HUES6 (cell line): ENCODE results near the gene THYN1.

Experiments
- H3K27ac ChIP-seq: 2 replicates; pipeline ENCODE4 v1.7.0; 2013; ENCODE audit warnings: low read depth, mild to moderate bottlenecking, low read length, inconsistent platforms
- H3K27me3 ChIP-seq: 2 replicates; pipeline ENCODE4 v1.6.1; 2013; ENCODE audit warnings: low read length; ENCODE audit not compliant: control insufficient read depth, insufficient read depth
- H3K36me3 ChIP-seq: 2 replicates; pipeline ENCODE4 v1.6.1; 2013; ENCODE audit warnings: low read length; ENCODE audit not compliant: control insufficient read depth, insufficient read depth
- H3K4me1 ChIP-seq: 2 replicates; pipeline ENCODE4 v1.6.1; 2013; ENCODE audit warnings: low read length; ENCODE audit not compliant: control insufficient read depth, insufficient read depth
- H3K4me3 ChIP-seq: 2 replicates; pipeline ENCODE4 v1.5.1; 2013; ENCODE audit warnings: low read depth, low read length
- H3K9ac ChIP-seq: one replicate; pipeline ENCODE4 v1.6.1; 2013; ENCODE audit warnings: mild to moderate bottlenecking, low read length
- H3K9me3 ChIP-seq: 2 replicates; pipeline ENCODE4 v1.6.1; 2013; ENCODE audit warnings: low read depth, low read length; ENCODE audit not compliant: control insufficient read depth, insufficient read depth

THYN1 gene

DNA sequence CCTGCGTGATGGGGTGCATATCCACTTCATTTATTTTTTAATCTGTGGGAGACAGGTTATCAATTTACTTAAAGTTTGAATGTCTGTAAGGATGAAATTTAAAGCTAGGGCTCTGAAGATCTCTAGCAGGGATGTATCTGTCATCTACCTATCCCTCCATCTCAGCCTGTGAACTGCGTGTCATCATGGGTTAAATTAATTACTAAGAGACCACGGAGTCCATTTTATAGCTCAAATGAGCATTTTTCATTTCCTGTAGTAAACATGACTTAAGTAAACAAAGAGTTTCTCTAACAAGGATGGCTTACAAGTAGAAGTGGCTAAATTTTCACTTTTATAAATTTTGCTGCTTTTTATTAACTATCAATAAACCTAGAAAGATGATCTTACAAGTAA, 20.2 kb upstream of the THYN1 start:
- Histone ChIP-seq H3K27ac (no peak overlapping the region; the same call in 1 of the 2 replicates), H3K4me3 (peak overlapping the region; percentile 78), H3K4me1 (peaks cover 52% of the 10 kb centered on the region), H3K9ac (no peak overlapping the region), H3K36me3 (peaks cover 3% of the 10 kb centered on the region; the same call in 1 of the 2 replicates), H3K27me3 (peaks cover 25% of the 10 kb centered on the region), H3K9me3 (peaks cover under 1% of the 10 kb centered on the region; the same call in 1 of the 2 replicates)

- no peaks in the 10 kb centered on the region for H3K36me3 ChIP-seq
- peaks cover 25% of the 10 kb centered on the region for H3K27me3 ChIP-seq
- no peaks in the 10 kb centered on the region for H3K9me3 ChIP-seq
- peak overlapping the region; percentile 9 for H3K9ac ChIP-seq
- H3K27ac ChIP-seq = peak overlapping the region; percentile 5; the same call in 1 of the 2 replicates
- H3K4me3 ChIP-seq = peak overlapping the region; percentile 78
- peaks cover 53% of the 10 kb centered on the region for H3K4me1 ChIP-seq
These were observed 19.5 kb upstream of the THYN1 start for GRCh38 chr11:134272381-134273316.

- Histone ChIP-seq H3K4me3 (no peak overlapping the region), H3K27me3 (peaks cover 21% of the 10 kb centered on the region), H3K4me1 (peaks cover 59% of the 10 kb centered on the region), H3K9ac (no peak overlapping the region), H3K36me3 (no peaks in the 10 kb centered on the region), H3K9me3 (no peaks in the 10 kb centered on the region), H3K27ac (0 out of 2 replicates have a peak overlapping the region, but pooled peaks have one; percentile 5)
These were observed 18.8 kb upstream of the THYN1 start for GRCh38 chr11:134271978-134272377.

GRCh38 chr11:134270250-134270714, 17.1 kb upstream of the THYN1 start:
- Histone ChIP-seq H3K4me3 (no peak overlapping the region), H3K27me3 (peaks cover 10% of the 10 kb centered on the region), H3K9me3 (no peaks in the 10 kb centered on the region), H3K27ac (no peak overlapping the region), H3K9ac (no peak overlapping the region), H3K36me3 (no peaks in the 10 kb centered on the region), H3K4me1 (peaks cover 69% of the 10 kb centered on the region)

GRCh38 chr11:134267966-134268365, 14.8 kb upstream of the THYN1 start:
- Histone ChIP-seq H3K4me3 (no peak overlapping the region), H3K9ac (no peak overlapping the region), H3K27ac (no peak overlapping the region), H3K4me1 (peaks cover 51% of the 10 kb centered on the region), H3K9me3 (no peaks in the 10 kb centered on the region), H3K27me3 (no peaks in the 10 kb centered on the region), H3K36me3 (peaks cover 9% of the 10 kb centered on the region)

- no peak overlapping the region for H3K9ac ChIP-seq
- peaks cover 46% of the 10 kb centered on the region for H3K4me1 ChIP-seq
- no peak overlapping the region for H3K27ac ChIP-seq
- no peaks in the 10 kb centered on the region for H3K9me3 ChIP-seq
- peaks cover 14% of the 10 kb centered on the region for H3K36me3 ChIP-seq
- no peak overlapping the region for H3K4me3 ChIP-seq
- no peaks in the 10 kb centered on the region for H3K27me3 ChIP-seq
These were observed 14.3 kb upstream of the THYN1 start for GRCh38 chr11:134267461-134267860.

- no peak overlapping the region for H3K4me3 ChIP-seq
- peaks cover 41% of the 10 kb centered on the region for H3K4me1 ChIP-seq
- no peaks in the 10 kb centered on the region for H3K9me3 ChIP-seq
- H3K27ac ChIP-seq = no peak overlapping the region
- no peaks in the 10 kb centered on the region for H3K27me3 ChIP-seq
- peaks cover 21% of the 10 kb centered on the region for H3K36me3 ChIP-seq
- no peak overlapping the region for H3K9ac ChIP-seq
These were observed 13.7 kb upstream of the THYN1 start for GRCh38 chr11:134266841-134267251.

GRCh38 chr11:134266440-134266839, 13.3 kb upstream of the THYN1 start:
- no peak overlapping the region for H3K9ac ChIP-seq
- H3K27me3 ChIP-seq = no peaks in the 10 kb centered on the region
- H3K36me3 ChIP-seq = peaks cover 25% of the 10 kb centered on the region
- no peak overlapping the region for H3K27ac ChIP-seq
- peaks cover 37% of the 10 kb centered on the region for H3K4me1 ChIP-seq
- no peaks in the 10 kb centered on the region for H3K9me3 ChIP-seq
- H3K4me3 ChIP-seq = no peak overlapping the region

DNA sequence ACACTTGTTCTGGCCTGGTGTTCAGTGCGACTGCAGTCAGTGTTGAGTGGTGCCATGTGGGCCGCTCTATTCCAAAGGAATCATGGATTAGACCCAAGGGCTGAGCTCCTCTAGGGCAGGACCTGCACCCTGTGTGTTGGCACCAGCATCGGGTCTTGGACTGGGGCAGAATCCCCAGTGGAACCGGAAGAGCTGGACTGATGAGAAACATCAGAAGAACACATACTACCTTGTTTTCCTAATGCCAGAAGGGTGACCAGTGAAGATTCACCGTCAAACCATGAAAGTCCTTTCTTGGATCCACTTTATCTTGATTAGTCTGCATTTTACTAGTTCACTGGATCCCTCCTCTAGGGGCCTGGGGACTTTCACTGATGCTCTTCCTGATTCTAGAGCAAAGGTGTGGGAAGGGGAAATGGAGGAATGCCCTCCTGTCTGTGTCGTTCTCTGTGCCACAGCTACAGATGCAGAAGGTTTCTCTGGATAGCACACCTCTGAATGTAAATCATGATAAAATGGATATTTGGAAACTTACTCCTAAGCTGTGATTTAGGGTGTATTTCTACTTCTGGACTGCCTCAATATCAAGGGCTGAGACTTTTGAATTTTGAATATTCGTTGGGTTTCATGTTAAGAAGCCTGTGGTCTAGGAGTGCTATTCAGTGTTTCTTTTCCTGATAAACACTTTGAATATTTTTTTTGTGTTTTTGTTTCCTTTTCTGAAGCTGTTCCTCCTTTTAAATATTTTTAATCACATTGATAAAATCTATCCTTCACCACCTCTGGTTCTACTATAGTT, 12.0 kb upstream of the THYN1 start:
- H3K27me3 ChIP-seq = no peaks in the 10 kb centered on the region
- no peak overlapping the region for H3K9ac ChIP-seq
- H3K27ac ChIP-seq = no peak overlapping the region
- peaks cover 26% of the 10 kb centered on the region for H3K4me1 ChIP-seq
- no peak overlapping the region for H3K4me3 ChIP-seq
- peaks cover 36% of the 10 kb centered on the region for H3K36me3 ChIP-seq
- H3K9me3 ChIP-seq = no peaks in the 10 kb centered on the region

- H3K27ac ChIP-seq = no peak overlapping the region
- H3K27me3 ChIP-seq = no peaks in the 10 kb centered on the region
- no peak overlapping the region for H3K4me3 ChIP-seq
- peaks cover 63% of the 10 kb centered on the region for H3K36me3 ChIP-seq
- no peak overlapping the region for H3K9ac ChIP-seq
- H3K4me1 ChIP-seq = peaks cover 11% of the 10 kb centered on the region
- no peaks in the 10 kb centered on the region for H3K9me3 ChIP-seq
These were observed 8.7 kb upstream of the THYN1 start for GRCh38 chr11:134261626-134262488.
